H1 (cell line): ENCODE results near the gene IDH3A. TPM values are rescaled to one million over a fixed set of nuclear protein-coding genes. Genes with fewer than 3 reads are reported as not detected.

Experiments
- CTCF ChIA-PET: fragments of 300-600 bp; sonication (Branson Sonifier 250); formaldehyde crosslinking; loops from one replicate; lab custom pipeline; 2021; ENCODE audit not compliant: partially characterized antibody; lab: Charles Lee
- POLR2A ChIA-PET: fragments of 300-600 bp; sonication (Branson Sonifier 250); formaldehyde crosslinking; loops from one replicate; lab custom pipeline; 2021; ENCODE audit warnings: inconsistent platforms; ENCODE audit not compliant: partially characterized antibody; lab: Charles Lee
- DNase-seq, 2 experiments: peaks; one replicate each; pipeline versions ENCODE4 v3.0.0 to v3.0.0-alpha.2; 2010 to 2022; ENCODE audit warnings: low spot score in 2 of 2, low read depth in 1 of 2, mixed read lengths in 1 of 2
- FAIRE-seq: peaks from 2 replicates; lab custom pipeline; 2011; peaks lifted over from hg19 to GRCh38; lab: Jason Lieb, UNC
- H2AFZ ChIP-seq: 2 replicates; pipeline ENCODE4 v1.8.1; 2012; ENCODE audit warnings: low read length, inconsistent platforms
- H2AK5ac ChIP-seq: 2 replicates; pipeline ENCODE4 v1.6.1; 2013; ENCODE audit warnings: low read depth, low read length
- H2BK120ac ChIP-seq: replicated peaks from 2 replicates; pipeline ENCODE3; 2013; ENCODE audit warnings: low read depth, low read length, inconsistent platforms
- H2BK12ac ChIP-seq: 2 replicates; pipeline ENCODE4 v1.6.1; 2013; ENCODE audit warnings: low read depth, low read length
- H2BK15ac ChIP-seq: 2 replicates; pipeline ENCODE4 v1.6.1; 2013; ENCODE audit warnings: low read length
- H2BK20ac ChIP-seq: 2 replicates; pipeline ENCODE4 v1.6.1; 2013; ENCODE audit warnings: low read length
- H2BK5ac ChIP-seq: 2 replicates; pipeline ENCODE4 v1.6.1; 2013; ENCODE audit warnings: low read depth, low read length
- H3K14ac ChIP-seq: 2 replicates; pipeline ENCODE4 v1.6.1; 2013; ENCODE audit warnings: inconsistent platforms; ENCODE audit not compliant: insufficient read length
- H3K18ac ChIP-seq: 2 replicates; pipeline ENCODE4 v1.6.1; 2013; ENCODE audit warnings: low read length; ENCODE audit errors: extremely low read depth
- H3K23ac ChIP-seq: 2 replicates; pipeline ENCODE4 v1.6.1; 2013; ENCODE audit warnings: inconsistent platforms; ENCODE audit not compliant: insufficient read length
- H3K23me2 ChIP-seq: 2 replicates; pipeline ENCODE4 v1.6.1; 2013; ENCODE audit warnings: low read depth, low read length
- H3K27ac ChIP-seq: 2 replicates; pipeline ENCODE4 v1.6.1; 2011; ENCODE audit warnings: low read depth, low read length, inconsistent platforms
- H3K27me3 ChIP-seq, 4 experiments: replicated peaks in 1 of 4; 1 replicate in 1 of 4; 2 replicates in 3 of 4; pipeline versions ENCODE4 v1.6.1 to v1.8.1; 2011 to 2013; ENCODE audit warnings: low read length in 3 of 4, mild to moderate bottlenecking in 3 of 4, inconsistent platforms in 2 of 4, mixed read lengths in 2 of 4, moderate library complexity in 1 of 4; ENCODE audit not compliant: control insufficient read depth in 3 of 4, insufficient read depth in 3 of 4; ENCODE audit errors: extremely low read depth in 1 of 4
- H3K36me3 ChIP-seq, 4 experiments: 2 replicates each; pipeline versions ENCODE4 v1.6.1 to v1.8.1; 2011 to 2013; ENCODE audit warnings: mild to moderate bottlenecking in 4 of 4, low read length in 3 of 4, moderate library complexity in 2 of 4, control low read depth in 1 of 4, inconsistent platforms in 1 of 4; ENCODE audit not compliant: insufficient read depth in 4 of 4, control insufficient read depth in 2 of 4
- H3K4ac ChIP-seq: replicated peaks from 2 replicates; pipeline ENCODE3; 2013; ENCODE audit warnings: low read length, low read depth, mixed read lengths, inconsistent platforms; ENCODE audit not compliant: insufficient read length
- H3K4me1 ChIP-seq, 4 experiments: replicated peaks in 1 of 4; 1 replicate in 1 of 4; 2 replicates in 3 of 4; pipeline versions ENCODE4 v1.6.1 to v1.8.1; 2011 to 2013; ENCODE audit warnings: low read length in 3 of 4, inconsistent platforms in 2 of 4, mixed read lengths in 1 of 4; ENCODE audit not compliant: insufficient read depth in 4 of 4, control insufficient read depth in 3 of 4
- H3K4me2 ChIP-seq, 2 experiments: 2 replicates each; pipeline versions ENCODE4 v1.6.1 to v1.8.1; 2011 to 2013; ENCODE audit warnings: low read depth in 2 of 2, low read length in 2 of 2, control low read depth in 1 of 2, inconsistent platforms in 1 of 2, mild to moderate bottlenecking in 1 of 2; ENCODE audit not compliant: insufficient read depth in 1 of 2
- H3K4me3 ChIP-seq, 4 experiments: fragments of 200-600, 300-600 bp in 1 of 4; sonication (generic), shearing (Covaris generic), sonication (Bioruptor Twin) in 1 of 4; 2 replicates each; pipeline versions ENCODE4 v1.5.1 to v1.8.1; 2011 to 2016; ENCODE audit warnings: low read length in 4 of 4, low read depth in 3 of 4, control low read depth in 2 of 4, inconsistent platforms in 2 of 4, mild to moderate bottlenecking in 2 of 4, mixed read lengths in 1 of 4, moderate library complexity in 1 of 4; ENCODE audit not compliant: insufficient read depth in 2 of 4; ENCODE audit errors: extremely low read depth in 1 of 4
- H3K56ac ChIP-seq: replicated peaks from 2 replicates; pipeline ENCODE3; 2013; ENCODE audit warnings: low read depth, mild to moderate bottlenecking, mixed read lengths, low read length, inconsistent platforms; ENCODE audit not compliant: insufficient read length
- H3K79me1 ChIP-seq: 2 replicates; pipeline ENCODE4 v1.6.1; 2013; ENCODE audit warnings: low read depth, low read length, control low read depth
- H3K79me2 ChIP-seq, 2 experiments: 2 replicates each; pipeline versions ENCODE4 v1.6.1 to v1.8.1; 2012 to 2013; ENCODE audit warnings: low read length in 2 of 2, mild to moderate bottlenecking in 2 of 2, inconsistent platforms in 1 of 2; ENCODE audit not compliant: insufficient read depth in 2 of 2, control insufficient read depth in 1 of 2
- H3K9ac ChIP-seq, 4 experiments: replicated peaks in 1 of 4; 1 replicate in 1 of 4; 2 replicates in 3 of 4; pipeline versions ENCODE4 v1.6.1 to v1.8.1; 2011 to 2013; ENCODE audit warnings: low read depth in 3 of 4, low read length in 3 of 4, control low read depth in 2 of 4, mild to moderate bottlenecking in 2 of 4, moderate library complexity in 2 of 4, inconsistent platforms in 1 of 4; ENCODE audit errors: extremely low read depth in 1 of 4
- H3K9me3 ChIP-seq, 2 experiments: 2 replicates each; pipeline versions ENCODE4 v1.6.1 to v1.8.1; 2012 to 2013; ENCODE audit warnings: mild to moderate bottlenecking in 2 of 2, moderate library complexity in 2 of 2, control low read depth in 1 of 2, inconsistent platforms in 1 of 2, low read depth in 1 of 2, low read length in 1 of 2, mixed read lengths in 1 of 2; ENCODE audit not compliant: insufficient read depth in 2 of 2
- H4K20me1 ChIP-seq, 2 experiments: replicated peaks in 1 of 2; 2 replicates each; pipeline versions ENCODE3 to v1.8.1; 2011 to 2013; ENCODE audit warnings: inconsistent platforms in 2 of 2, low read length in 2 of 2, mild to moderate bottlenecking in 1 of 2; ENCODE audit not compliant: insufficient read depth in 2 of 2, control insufficient read depth in 1 of 2
- H4K5ac ChIP-seq: 2 replicates; pipeline ENCODE4 v1.6.1; 2013; ENCODE audit warnings: low read length, low read depth, mixed read lengths, inconsistent platforms; ENCODE audit not compliant: insufficient read length
- H4K8ac ChIP-seq: 2 replicates; pipeline ENCODE4 v1.8.0; 2013; ENCODE audit warnings: mild to moderate bottlenecking, moderate library complexity, low read length, inconsistent platforms; ENCODE audit not compliant: insufficient read depth; ENCODE audit errors: extremely low read depth
- H4K91ac ChIP-seq: replicated peaks from 2 replicates; pipeline ENCODE3; 2013; ENCODE audit warnings: low read length, mixed read lengths, inconsistent platforms; ENCODE audit not compliant: insufficient read length
- MAFK ChIP-seq: IDR thresholded peaks from 2 replicates; pipeline ENCODE4 v1.6.1; 2012; ENCODE audit warnings: low read depth, mild to moderate bottlenecking, improper control_type of control experiment, low read length
- RBBP5 ChIP-seq: IDR thresholded peaks from 2 replicates; pipeline ENCODE4 v1.7.1; 2012; ENCODE audit warnings: low read depth, mild to moderate bottlenecking, inconsistent platforms, low read length, moderate library complexity, borderline replicate concordance
- SRF ChIP-seq: IDR thresholded peaks from 2 replicates; pipeline ENCODE4 v1.6.1; 2011; ENCODE audit warnings: mild to moderate bottlenecking, low read depth, low read length, moderate library complexity
- WGBS, 2 experiments: shearing (Covaris generic) in 1 of 2; methylation state at CpG; one replicate each; pipeline versions ENCODE4 v1.1.6 to v1.1.7; 2013 to 2015; ENCODE audit warnings: low lambda C conversion rate in 2 of 2, mixed read lengths in 2 of 2, inconsistent platforms in 1 of 2, low coverage in 1 of 2, missing lambda C conversion rate in 1 of 2; ENCODE audit not compliant: insufficient replicate concordance in 2 of 2, insufficient coverage in 1 of 2, insufficient read length in 1 of 2; ENCODE audit errors: extremely low coverage in 1 of 2, missing lambda C conversion rate in 1 of 2; 5-methylcytosine and 5-hydroxymethylcytosine counted together
- polyA plus RNA-seq, 7 experiments: library from polyadenylated mRNA; depleted of rRNA in 3 of 7; stranded (reverse) in 5 of 7; unstranded in 2 of 7; fragments of >200 nt in 5 of 7; fragments of 200-250 nt in 2 of 7; gene quantifications; 1 replicate in 5 of 7; 2 replicates in 1 of 7; 4 replicates in 1 of 7; pipeline versions ENCODE4 v1.2.1 to v1.2.3, GENCODE V29; 2011 to 2013; ENCODE audit warnings: missing spikeins in 2 of 7, mixed read lengths in 2 of 7
- total RNA-seq: library from RNA; stranded (reverse); fragmentation: NEBNext Ultra II Directional; extraction: Animal tissue kit (Norgen Biotek cat#: 25700); gene quantifications from 2 replicates; pipeline ENCODE4 v1.2.1, GENCODE V29; 2021

IDH3A gene
- total and polyA plus RNA-seq, 2 of the 8 experiments (the other 6 are each of a cell fraction or from before 2014, with no cell fraction given), result 23.4 to 36.8 TPM

DNA sequence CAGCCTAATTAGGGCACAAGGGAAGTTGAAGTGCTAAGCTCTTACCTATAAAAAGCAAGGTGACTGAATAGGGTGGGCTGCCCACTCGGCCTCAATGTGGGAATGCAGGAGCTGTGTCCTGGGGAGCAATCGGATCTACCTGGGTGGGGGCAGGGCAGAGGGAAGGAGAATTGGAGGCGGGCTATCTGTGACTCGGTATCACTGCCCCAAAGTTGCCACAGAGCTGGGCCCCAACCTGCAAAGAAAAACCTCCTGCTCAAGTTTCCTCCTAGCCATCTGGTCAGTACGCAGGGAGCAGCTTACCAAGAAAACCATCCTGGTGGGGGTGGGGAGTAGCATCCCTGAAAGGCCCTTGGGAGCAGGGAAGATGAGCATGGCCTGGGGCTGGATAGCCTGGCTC, 28.6 kb upstream of the IDH3A start:
- Histone ChIP-seq H4K8ac (no peak overlapping the region), H2BK12ac (no peak overlapping the region), H3K27me3 (no peaks in the 10 kb centered on the region), H3K27ac (peak overlapping the region; percentile 32; the same call in 1 of the 2 replicates), H4K5ac (no peak overlapping the region), H3K9me3 (no peaks in the 10 kb centered on the region), H3K9ac (no peak overlapping the region), H3K4me2 (peak overlapping the region; percentile 5 to 29; a peak in 2 of 4 replicates), H3K4me1 (peaks cover 0 to 11% (median 9%) of the 10 kb centered on the region in 4 experiments; a peak in 6 of 7 replicates), H3K14ac (no peak overlapping the region), H2BK120ac (no peak overlapping the region), H3K23ac (no peak overlapping the region), H3K4ac (no peak overlapping the region), H3K56ac (no peak overlapping the region), H2AK5ac (no peak overlapping the region), H3K79me1 (no peaks in the 10 kb centered on the region; the same call in 1 of the 2 replicates), H3K79me2 (no peaks in the 10 kb centered on the region), H4K20me1 (peaks cover 0 to 2% of the 10 kb centered on the region in 2 experiments), H3K4me3 (peak overlapping the region in 1 of 4 experiments; percentile 1; a peak in 3 of 8 replicates), H2AFZ (no peak overlapping the region), H2BK15ac (no peak overlapping the region), H2BK20ac (peak overlapping the region; percentile 23; the same call in 1 of the 2 replicates), H3K18ac (no peak overlapping the region; the same call in 1 of the 2 replicates), H3K23me2 (no peaks in the 10 kb centered on the region), H4K91ac (no peak overlapping the region), H2BK5ac (no peak overlapping the region), H3K36me3 (no peaks in the 10 kb centered on the region)
- peak in 1 of 2 experiments; percentile 52 for DNase-seq
- ChIA-PET CTCF (interaction anchor here (0.8 to 5.2 kb wide), 12 partner anchors 9 to 154 kb away, joined by 3 to 31 read pairs (median 4); partner anchors contain the start of genes ACSBG1 and CIB2), POLR2A (interaction anchor here (1.5 to 2.0 kb wide), 2 partner anchors 10 to 19 kb away, joined by 3 to 9 read pairs; no protein-coding TSS in a partner anchor)
- FAIRE-seq, result no peak
- WGBS, 2 experiments, result 47% methylated on average over 5 of the region's 5 CpGs; no CpG with 5 or more reads in 1 of the 2 experiments
- TF ChIP-seq MAFK, result no peak
- 0 out of 2 replicates have a peak, but pooled peaks have one; percentile 49 for TF ChIP-seq RBBP5
- TF ChIP-seq SRF, result peak; percentile 40; the same call in 1 of the 2 replicates
